OCI-LY3 (cell line): ENCODE results near the gene UQCRC1.

Experiments used
- H2AFZ ChIP-seq: fragments of 200-600, 300-600 bp; shearing (Covaris generic); 2 replicates; pipeline ENCODE4 v1.6.0; 2014; ENCODE audit warnings: antibody characterized with exemption, low read depth, low read length
- H3K27ac ChIP-seq: fragments of 200-600, 300-600 bp; sonication (generic); 2 replicates; pipeline ENCODE4 v1.5.1; 2014; ENCODE audit warnings: mild to moderate bottlenecking, low read length, moderate library complexity, mixed read lengths
- H3K27me3 ChIP-seq: fragments of 200-600, 300-600 bp; sonication (generic); 2 replicates; pipeline ENCODE4 v1.6.1; 2014; ENCODE audit warnings: low read depth, low read length, mixed read lengths
- H3K36me3 ChIP-seq: fragments of 200-600, 300-600 bp; sonication (generic); replicated peaks from 2 replicates; pipeline ENCODE3; 2014; ENCODE audit warnings: low read depth, low read length, mixed read lengths
- H3K4me1 ChIP-seq: fragments of 300-600, 200-600 bp; sonication (generic); 2 replicates; pipeline ENCODE4 v1.6.1; 2014; ENCODE audit warnings: low read length, mixed read lengths
- H3K4me2 ChIP-seq: fragments of 200-600, 300-600 bp; sonication (generic); 2 replicates; pipeline ENCODE4 v1.6.1; 2014; ENCODE audit warnings: low read length, mixed read lengths
- H3K4me3 ChIP-seq: fragments of 300-600, 200-600 bp; sonication (generic); 2 replicates; pipeline ENCODE4 v1.5.1; 2014; ENCODE audit warnings: antibody characterized with exemption, mild to moderate bottlenecking, low read length, moderate library complexity
- H3K79me2 ChIP-seq: fragments of 300-600, 200-600 bp; shearing (Covaris generic); 2 replicates; pipeline ENCODE4 v1.6.1; 2014; ENCODE audit warnings: mild to moderate bottlenecking, low read length, mixed read lengths
- H3K9ac ChIP-seq: fragments of 300-600, 200-600 bp; shearing (Covaris generic); 2 replicates; pipeline ENCODE4 v1.6.0; 2014; ENCODE audit warnings: mild to moderate bottlenecking, low read length, moderate library complexity
- H3K9me3 ChIP-seq: fragments of 200-600, 300-600 bp; shearing (Covaris generic); 2 replicates; pipeline ENCODE4 v1.6.1; 2014; ENCODE audit warnings: low read length, mixed read lengths; ENCODE audit not compliant: insufficient read depth
- H4K20me1 ChIP-seq: fragments of 200-600, 300-600 bp; sonication (generic); 2 replicates; pipeline ENCODE4 v1.6.1; 2016; ENCODE audit warnings: low read length, mixed read lengths; ENCODE audit not compliant: insufficient read depth
- EZH2phosphoT487 ChIP-seq: fragments of 200-600 bp; shearing (Covaris generic); IDR thresholded peaks from 2 replicates; pipeline ENCODE4 v1.6.1; 2018; ENCODE audit warnings: antibody characterized with exemption, mixed run types, low read depth
- TF ChIP-seq, protein P1 (sequence below): fragments of 200-600, 300-600 bp; sonication (generic); IDR thresholded peaks from 2 replicates; pipeline ENCODE4 v1.5.1; 2014; ENCODE audit warnings: antibody characterized with exemption, low read length, low read depth

Gene UQCRC1

DNA sequence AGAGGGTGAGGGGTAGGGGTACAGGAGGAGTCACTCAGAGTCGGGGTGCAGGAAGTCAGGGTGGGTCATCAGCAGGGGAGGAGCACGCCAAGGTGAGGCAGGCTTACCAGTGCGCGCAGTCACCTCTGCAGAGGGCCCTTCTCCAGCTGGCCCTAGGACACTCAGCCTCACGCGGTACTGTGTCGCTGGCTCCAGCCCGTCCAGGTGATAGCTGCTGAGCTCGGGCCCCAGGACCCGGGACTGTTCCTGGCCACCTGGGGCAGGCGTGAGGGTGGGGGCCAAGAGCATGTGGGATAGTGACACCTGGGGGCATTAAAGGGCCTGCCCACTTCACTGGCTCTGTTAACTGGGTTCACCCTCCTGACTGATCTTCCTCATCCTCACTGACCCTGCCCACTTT, 21.8 kb downstream of the UQCRC1 start:
- H3K9ac ChIP-seq: no peak overlapping the region
- no peaks in the 10 kb centered on the region for H4K20me1 ChIP-seq
- no peak overlapping the region for H3K27ac ChIP-seq
- no peaks in the 10 kb centered on the region for H3K4me1 ChIP-seq
- TF ChIP-seq, protein P1, sequence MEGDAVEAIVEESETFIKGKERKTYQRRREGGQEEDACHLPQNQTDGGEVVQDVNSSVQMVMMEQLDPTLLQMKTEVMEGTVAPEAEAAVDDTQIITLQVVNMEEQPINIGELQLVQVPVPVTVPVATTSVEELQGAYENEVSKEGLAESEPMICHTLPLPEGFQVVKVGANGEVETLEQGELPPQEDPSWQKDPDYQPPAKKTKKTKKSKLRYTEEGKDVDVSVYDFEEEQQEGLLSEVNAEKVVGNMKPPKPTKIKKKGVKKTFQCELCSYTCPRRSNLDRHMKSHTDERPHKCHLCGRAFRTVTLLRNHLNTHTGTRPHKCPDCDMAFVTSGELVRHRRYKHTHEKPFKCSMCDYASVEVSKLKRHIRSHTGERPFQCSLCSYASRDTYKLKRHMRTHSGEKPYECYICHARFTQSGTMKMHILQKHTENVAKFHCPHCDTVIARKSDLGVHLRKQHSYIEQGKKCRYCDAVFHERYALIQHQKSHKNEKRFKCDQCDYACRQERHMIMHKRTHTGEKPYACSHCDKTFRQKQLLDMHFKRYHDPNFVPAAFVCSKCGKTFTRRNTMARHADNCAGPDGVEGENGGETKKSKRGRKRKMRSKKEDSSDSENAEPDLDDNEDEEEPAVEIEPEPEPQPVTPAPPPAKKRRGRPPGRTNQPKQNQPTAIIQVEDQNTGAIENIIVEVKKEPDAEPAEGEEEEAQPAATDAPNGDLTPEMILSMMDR: no peak
- no peak for TF ChIP-seq EZH2phosphoT487
- no peaks in the 10 kb centered on the region for H3K79me2 ChIP-seq
- no peaks in the 10 kb centered on the region for H3K36me3 ChIP-seq
- H3K27me3 ChIP-seq: no peaks in the 10 kb centered on the region
- no peak overlapping the region for H2AFZ ChIP-seq
- H3K9me3 ChIP-seq: no peaks in the 10 kb centered on the region
- H3K4me3 ChIP-seq: no peak overlapping the region
- H3K4me2 ChIP-seq: no peak overlapping the region

DNA sequence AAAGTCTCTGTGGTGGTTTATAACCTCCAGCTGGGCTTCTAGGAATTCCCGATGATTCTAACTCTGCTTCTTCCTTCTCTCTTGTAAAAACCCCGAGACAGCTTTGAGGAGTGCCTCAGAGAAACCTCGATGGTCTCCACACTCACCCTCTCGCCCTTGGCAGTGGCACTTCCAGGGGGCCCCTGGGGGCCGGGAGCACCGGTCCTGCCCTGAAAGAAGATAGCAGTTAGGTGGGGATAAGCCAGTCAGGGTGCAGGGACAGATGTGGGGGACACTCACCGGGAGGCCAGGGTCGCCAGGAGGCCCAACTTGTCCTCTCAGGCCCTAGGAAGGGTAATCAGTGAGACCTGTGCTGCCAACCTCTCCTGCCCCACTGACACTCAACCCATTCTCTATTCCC, 24.0 kb downstream of the UQCRC1 start:
- Histone ChIP-seq H3K27me3 (no peaks in the 10 kb centered on the region), H3K9me3 (no peaks in the 10 kb centered on the region), H3K27ac (no peak overlapping the region), H4K20me1 (no peaks in the 10 kb centered on the region), H3K36me3 (no peaks in the 10 kb centered on the region), H3K4me3 (no peak overlapping the region), H3K79me2 (no peaks in the 10 kb centered on the region), H3K4me1 (no peaks in the 10 kb centered on the region), H3K9ac (no peak overlapping the region), H2AFZ (no peak overlapping the region), H3K4me2 (no peak overlapping the region)
- TF ChIP-seq, protein P1: no peak
- TF ChIP-seq EZH2phosphoT487: no peak

DNA sequence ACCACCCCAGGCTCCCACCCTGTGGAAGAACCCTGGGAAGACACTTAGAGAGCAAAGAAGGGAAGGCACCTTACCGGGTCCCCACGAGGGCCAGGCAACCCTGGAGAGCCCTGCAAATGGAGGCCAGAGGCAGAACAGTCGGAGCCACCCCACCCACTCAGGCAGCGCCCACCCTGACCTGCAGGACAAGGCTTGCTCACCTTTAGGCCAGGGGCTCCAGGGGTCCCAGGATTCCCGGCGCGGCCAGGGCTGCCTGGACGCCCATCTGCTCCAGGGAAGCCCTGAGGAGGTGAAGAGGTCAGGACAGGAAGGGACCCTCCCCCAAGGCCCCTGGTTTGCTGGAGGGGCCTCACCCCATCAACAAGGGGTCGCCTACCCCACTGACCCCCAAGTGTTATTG, 24.6 kb downstream of the UQCRC1 start:
- Histone ChIP-seq H3K79me2 (no peaks in the 10 kb centered on the region), H3K4me1 (no peaks in the 10 kb centered on the region), H2AFZ (no peak overlapping the region), H3K4me3 (no peak overlapping the region), H3K9me3 (no peaks in the 10 kb centered on the region), H3K9ac (no peak overlapping the region), H4K20me1 (no peaks in the 10 kb centered on the region), H3K36me3 (no peaks in the 10 kb centered on the region), H3K27me3 (no peaks in the 10 kb centered on the region), H3K27ac (no peak overlapping the region), H3K4me2 (no peak overlapping the region)
- TF ChIP-seq, protein P1: no peak
- no peak for TF ChIP-seq EZH2phosphoT487

DNA sequence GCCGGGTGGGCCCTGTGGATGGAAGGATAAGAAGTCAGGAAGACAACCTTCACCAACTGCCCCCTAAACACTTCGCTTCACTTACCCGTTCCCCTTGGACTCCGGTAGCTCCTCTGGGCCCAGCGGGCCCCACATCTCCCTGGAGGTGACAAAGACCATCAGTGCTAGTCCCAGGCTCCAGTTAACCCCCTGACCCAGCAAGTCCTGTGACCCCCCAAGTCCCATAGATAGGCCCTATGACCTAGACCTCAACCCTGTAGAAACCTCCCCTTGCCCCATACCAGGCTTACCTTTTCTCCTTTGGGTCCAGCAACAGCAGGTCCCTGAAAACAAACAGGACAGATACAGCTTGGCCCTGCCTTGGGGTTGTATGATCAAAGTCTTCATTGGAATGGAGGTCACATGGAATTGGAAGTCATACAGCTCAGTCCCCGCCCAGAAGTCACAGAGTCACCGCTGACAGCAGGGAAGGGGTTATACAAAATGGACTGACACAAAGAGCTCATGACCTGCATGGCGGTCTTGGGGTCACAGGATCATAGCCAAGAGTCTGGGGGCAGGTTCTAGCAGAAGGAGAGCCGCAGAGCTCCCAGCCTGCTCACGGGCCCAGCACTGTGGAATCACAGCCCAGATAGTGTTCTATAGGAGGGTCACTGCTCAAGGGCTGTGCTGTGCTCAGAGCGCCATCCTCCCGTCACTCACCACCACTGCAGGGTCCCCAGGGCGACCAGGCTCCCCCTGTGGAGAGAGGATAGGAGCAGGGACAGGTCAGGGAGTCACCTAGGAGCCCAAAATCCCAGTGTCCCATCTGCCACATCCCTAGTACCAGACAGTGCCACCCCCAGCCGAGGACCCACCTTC, 27.6 kb downstream of the UQCRC1 start:
- Histone ChIP-seq H3K27ac (no peak overlapping the region), H2AFZ (no peak overlapping the region), H3K27me3 (no peaks in the 10 kb centered on the region), H3K9ac (no peak overlapping the region), H3K79me2 (no peaks in the 10 kb centered on the region), H3K36me3 (no peaks in the 10 kb centered on the region), H3K4me2 (no peak overlapping the region), H4K20me1 (no peaks in the 10 kb centered on the region), H3K4me1 (no peaks in the 10 kb centered on the region), H3K4me3 (no peak overlapping the region), H3K9me3 (no peaks in the 10 kb centered on the region)
- TF ChIP-seq, protein P1: no peak
- no peak for TF ChIP-seq EZH2phosphoT487
